ENCODE measurements around the gene TOMM7.
"Not testable (repeated sequence)": the region's sequence is repeated elsewhere in the genome, so short reads cannot be mapped to it uniquely, and the experiment has no call there.

TOMM7 gene

DNA sequence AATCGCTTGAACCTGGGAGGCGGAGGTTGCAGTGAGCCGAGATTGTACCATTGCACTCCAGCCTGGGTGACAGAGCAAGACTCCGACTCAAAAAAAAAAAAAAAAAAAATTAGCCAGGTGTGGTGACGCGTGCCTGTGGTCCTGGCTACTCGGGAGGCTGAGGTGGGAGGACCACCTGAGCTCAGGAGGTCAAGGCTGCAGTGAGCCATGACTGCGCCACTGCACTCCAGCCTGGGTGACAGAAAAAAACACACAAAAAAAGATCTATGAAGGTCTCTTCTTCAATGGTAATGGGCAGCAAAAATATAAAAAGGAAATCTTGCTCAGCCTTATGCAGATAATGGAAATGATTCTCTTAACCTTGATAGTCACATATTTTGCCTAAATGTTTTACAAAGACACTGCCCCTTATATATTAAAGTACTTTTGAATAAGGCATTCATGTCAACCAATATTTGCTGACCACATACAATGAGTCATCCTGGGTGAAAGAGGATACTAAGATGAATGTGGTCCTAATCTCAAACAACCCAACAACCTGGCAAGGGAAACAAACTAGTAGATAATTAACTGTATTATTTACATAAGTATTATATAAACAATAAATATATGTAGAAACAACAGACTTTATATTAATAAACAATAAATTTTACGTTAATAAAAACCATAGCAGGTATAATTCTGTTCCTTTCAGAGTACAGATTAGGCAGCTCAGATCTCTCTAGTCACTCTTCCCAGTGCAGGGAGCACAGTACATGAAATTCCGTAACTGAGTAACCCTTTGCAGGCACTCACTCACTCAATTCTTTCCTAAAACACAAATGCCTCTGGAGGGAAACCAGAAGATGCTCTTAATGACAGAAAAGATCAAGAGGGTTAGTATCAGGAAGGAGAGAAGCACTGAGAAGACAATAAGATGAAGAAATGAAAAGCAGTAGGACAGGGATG is 8.1 kb downstream of the TOMM7 start:
- DNase-seq: no peak

DNA sequence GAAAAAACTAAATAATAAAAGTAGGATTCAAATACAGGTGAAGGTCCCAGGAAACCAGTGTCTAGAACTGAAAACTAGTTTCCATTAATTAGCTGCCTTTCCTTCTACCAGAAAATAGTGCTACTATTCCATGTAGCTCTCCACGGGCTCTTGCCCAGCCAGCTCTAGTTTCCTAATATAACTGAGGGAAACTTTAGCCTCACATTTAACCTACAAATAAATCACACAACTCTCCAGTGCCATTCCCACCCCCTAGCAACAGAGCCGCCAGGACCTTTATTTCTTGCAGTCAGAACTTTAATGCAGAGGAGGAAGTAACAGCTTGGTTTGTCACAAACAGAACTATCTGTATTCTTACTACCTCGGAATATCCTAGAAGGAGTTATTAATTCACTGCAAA is 10.3 kb downstream of the TOMM7 start:
- no peak for DNase-seq

DNA sequence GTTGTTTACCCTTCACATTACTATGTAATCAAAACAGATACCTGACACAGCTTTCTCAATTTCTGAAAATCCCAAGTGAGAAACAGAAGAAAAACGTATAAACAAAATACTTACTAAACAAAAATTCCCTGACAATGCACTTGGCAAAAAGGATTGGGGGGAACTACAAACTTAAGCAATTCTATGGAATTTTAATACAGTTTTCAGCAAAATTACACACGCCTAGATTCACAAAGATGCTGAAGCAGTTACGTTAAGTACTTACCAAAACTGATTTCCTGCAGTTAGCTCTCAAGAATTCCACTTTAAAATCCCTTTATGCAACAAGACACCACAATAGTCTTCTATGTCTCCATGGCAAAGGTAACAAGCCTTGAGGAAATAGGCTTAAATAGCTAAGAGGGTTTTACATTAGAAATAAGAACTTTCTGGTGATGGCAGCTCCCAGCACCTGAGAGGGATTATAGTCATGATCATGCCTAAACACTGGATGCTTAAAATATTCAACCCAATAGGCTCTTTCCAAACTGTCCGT is 10.8 kb downstream of the TOMM7 start:
- DNase-seq: no peak

DNA sequence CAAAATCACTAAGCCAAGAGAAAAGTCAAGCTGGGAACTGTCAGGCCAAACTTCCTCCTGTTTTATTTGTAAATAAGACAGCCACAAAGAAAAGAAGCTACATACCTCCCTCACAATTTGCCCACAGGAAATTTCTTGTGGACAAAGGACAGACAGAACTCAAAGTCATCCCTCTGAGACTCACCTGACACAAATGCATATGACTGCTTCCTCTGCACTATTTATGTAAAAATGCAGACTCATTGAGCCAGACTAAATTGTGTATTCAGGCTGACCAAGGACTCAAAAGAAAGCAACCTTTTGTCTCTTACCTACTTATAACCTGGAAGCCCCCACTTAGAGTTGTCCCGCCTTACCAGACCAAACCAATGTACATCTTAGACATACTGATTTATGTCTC is 11.8 kb downstream of the TOMM7 start:
- no peak for DNase-seq

GRCh38 chr7:22809902-22810642 is 12.6 kb downstream of the TOMM7 start:
- no peak for DNase-seq

- DNase-seq: no peak
Observed at GRCh38 chr7:22808140-22808539, 14.5 kb downstream of the TOMM7 start.

GRCh38 chr7:22806752-22807151 is 15.9 kb downstream of the TOMM7 start:
- no peak for DNase-seq

- no peak for DNase-seq
Observed at GRCh38 chr7:22805227-22805626, 17.4 kb downstream of the TOMM7 start.

DNA sequence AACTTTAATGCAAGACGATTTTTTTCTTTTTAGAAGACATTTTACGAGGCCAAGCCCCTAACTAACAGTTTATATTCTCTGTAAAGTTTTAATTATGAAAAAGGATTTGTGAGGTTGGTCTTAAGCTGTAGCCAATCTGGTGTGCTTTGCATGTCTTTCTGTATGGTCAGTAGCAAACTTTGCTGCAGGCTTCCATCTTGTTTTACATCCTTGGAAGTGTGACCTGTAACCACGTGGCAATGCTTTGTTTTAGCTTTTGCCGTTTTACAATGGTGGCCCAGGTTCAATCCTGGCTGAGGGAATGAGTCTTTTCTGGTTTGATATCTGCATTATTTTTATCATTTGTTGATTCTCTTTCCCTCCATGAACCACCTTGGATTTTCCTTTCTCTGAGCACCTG is 19.8 kb downstream of the TOMM7 start:
- DNase-seq: not testable (repeated sequence)

DNA sequence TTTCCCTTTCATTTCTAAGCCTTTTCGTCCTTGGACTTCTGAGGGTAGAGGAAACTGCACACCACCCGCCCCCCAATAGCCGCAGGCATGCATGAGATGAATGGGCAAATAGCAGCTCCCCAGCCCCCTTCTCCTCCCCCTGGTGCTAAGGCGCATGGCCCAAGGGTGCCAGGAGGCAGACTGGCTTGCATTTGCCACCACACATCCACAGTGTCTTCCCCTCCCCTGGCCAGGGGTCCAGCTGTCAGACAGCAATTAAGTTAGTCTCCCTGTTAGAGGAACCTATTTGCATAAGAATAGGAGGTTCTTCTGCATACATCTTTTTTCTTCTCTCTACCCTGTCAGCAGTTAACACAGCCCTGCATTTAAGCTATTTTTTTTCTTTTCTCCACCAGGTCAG is 20.2 kb downstream of the TOMM7 start:
- no peak for DNase-seq

DNA sequence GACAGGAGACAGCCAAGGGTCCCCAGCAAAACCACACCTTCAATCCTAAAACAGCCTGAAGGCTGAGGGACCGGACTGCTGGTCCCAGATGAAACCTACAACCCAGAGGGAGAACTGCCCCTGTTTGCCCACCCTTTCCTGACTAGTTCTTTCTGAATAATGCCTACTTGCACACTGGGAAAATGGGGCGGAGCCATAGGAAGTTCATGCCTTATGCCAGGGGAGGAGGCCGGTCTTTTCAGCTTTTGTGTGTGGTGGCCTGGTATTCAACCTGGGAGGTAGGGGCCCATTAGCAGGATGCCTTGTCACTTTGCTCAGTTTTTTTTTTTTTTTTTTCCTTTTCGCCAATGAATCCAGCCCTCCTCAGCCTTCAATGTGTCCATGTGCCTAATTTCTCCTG is 20.7 kb downstream of the TOMM7 start:
- no peak for DNase-seq

GRCh38 chr7:22799633-22800032 is 23.0 kb downstream of the TOMM7 start:
- no peak for DNase-seq

GRCh38 chr7:22793593-22794462 is 28.8 kb downstream of the TOMM7 start:
- no peak for DNase-seq

- DNase-seq: no peak
Observed at GRCh38 chr7:22791204-22792158, 31.2 kb downstream of the TOMM7 start.

DNA sequence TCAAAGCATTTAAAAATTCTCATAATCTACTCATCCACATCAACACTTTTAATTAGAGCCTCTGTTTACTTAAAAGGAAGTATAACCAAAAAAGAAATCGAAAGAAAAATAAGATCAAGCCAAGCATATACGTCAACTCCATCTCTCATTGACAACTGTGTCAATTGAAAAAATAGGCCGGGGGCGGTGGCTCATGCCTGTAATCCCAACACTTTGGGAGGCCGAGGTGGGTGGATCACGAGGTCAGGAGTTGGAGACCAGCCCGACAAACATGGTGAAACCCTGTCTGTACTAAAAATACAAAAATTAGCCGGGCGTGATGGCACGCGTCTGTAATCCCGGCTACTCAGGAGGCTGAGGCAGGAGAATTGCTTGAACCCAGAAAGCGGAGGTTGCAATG is 32.0 kb downstream of the TOMM7 start:
- not testable (repeated sequence) for DNase-seq

DNA sequence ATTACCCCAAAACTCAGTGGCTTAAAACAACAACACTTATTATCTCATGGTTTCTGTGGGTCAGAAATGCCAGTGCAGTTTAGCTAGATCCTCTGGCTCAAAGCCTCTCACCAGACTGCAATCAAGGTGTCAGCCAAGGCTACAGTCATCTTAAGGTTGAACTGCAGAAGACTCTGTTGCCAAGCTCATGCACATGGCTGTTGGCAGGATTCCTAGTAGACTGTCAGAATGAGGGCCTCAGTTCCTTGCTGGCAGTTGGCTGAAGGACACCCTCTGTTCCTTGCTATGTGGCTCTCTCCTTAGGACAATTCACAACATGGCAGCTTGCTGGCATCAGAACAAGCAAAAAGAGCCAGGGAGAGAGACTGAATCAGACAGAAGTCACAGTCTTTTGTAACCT is 34.7 kb downstream of the TOMM7 start:
- DNase-seq: no peak

DNA sequence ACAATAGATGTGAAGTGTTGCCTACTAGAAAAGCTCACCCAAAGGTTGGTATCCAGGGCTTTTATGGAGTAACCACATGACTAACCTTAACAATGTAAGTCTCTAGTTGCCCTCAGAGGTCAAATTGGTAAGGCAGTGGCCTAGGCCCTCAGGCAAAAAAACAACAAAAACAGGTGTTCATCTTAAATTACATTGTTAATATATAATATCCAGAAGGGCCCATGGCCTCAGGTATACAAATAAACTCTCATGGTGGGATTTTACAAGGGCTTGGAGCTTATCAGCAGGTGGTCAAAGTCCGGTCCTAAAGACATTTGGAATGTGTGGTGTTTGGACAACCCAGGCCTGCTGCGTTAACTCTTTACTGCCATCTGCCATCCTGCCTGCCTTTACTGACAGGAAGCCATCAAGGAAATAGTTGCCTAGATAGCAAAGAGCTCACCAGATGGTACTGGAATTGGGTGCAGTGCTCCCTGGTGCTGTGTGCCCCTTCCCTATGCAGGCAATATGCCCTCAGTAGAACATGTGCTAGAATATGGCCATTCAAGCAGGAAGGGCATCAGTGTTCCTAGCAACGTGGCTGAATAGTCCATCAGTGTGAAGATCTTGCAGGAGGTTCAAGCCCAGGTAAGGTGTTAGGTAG is 36.2 kb downstream of the TOMM7 start:
- DNase-seq: no peak

GRCh38 chr7:22784346-22784745 is 38.3 kb downstream of the TOMM7 start:
- DNase-seq: no peak

DNA sequence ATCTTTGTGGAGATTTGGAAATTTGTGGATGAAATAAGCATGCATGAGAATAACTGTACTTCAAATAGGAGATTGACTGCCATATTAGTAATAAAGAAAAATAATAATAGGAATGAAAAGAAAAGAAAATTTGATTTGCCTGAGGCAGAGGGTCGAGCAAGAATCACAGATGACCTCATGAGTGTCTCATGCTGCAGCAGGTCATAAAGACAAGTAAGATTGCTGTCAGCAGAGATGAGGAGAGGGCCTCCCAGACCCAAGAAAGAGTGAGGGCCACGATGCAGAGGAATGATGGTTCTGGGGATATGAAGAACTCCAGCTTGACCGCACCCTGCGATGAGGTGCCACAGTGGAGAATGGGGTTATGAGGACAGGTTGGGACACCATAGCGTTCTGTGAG is 39.2 kb downstream of the TOMM7 start:
- DNase-seq: no peak

GRCh38 chr7:22782616-22783232 is 39.9 kb downstream of the TOMM7 start:
- peak; percentile 43 for DNase-seq

All from central memory CD4-positive, alpha-beta T cell (primary cell).